H1 (cell line): ENCODE data around the gene JDP2. TPM values are rescaled to one million over a fixed set of nuclear protein-coding genes. Genes with fewer than 3 reads are reported as not detected.
A peak's percentile ranks its signal among the peaks of the same experiment; 100 is the strongest.

Experiments
- CTCF ChIA-PET: fragments of 300-600 bp; sonication (Branson Sonifier 250); formaldehyde crosslinking; loops from one replicate; lab custom pipeline; 2021; ENCODE audit not compliant: partially characterized antibody; lab: Charles Lee
- POLR2A ChIA-PET: fragments of 300-600 bp; sonication (Branson Sonifier 250); formaldehyde crosslinking; loops from one replicate; lab custom pipeline; 2021; ENCODE audit warnings: inconsistent platforms; ENCODE audit not compliant: partially characterized antibody; lab: Charles Lee
- DNase-seq, 2 experiments: peaks; one replicate each; pipeline versions ENCODE4 v3.0.0 to v3.0.0-alpha.2; 2010 to 2022; ENCODE audit warnings: low spot score in 2 of 2, low read depth in 1 of 2, mixed read lengths in 1 of 2
- FAIRE-seq: peaks from 2 replicates; lab custom pipeline; 2011; peaks lifted over from hg19 to GRCh38; lab: Jason Lieb, UNC
- H2AFZ ChIP-seq: 2 replicates; pipeline ENCODE4 v1.8.1; 2012; ENCODE audit warnings: low read length, inconsistent platforms
- H2AK5ac ChIP-seq: 2 replicates; pipeline ENCODE4 v1.6.1; 2013; ENCODE audit warnings: low read depth, low read length
- H2BK120ac ChIP-seq: replicated peaks from 2 replicates; pipeline ENCODE3; 2013; ENCODE audit warnings: low read depth, low read length, inconsistent platforms
- H2BK12ac ChIP-seq: 2 replicates; pipeline ENCODE4 v1.6.1; 2013; ENCODE audit warnings: low read depth, low read length
- H2BK15ac ChIP-seq: 2 replicates; pipeline ENCODE4 v1.6.1; 2013; ENCODE audit warnings: low read length
- H2BK20ac ChIP-seq: 2 replicates; pipeline ENCODE4 v1.6.1; 2013; ENCODE audit warnings: low read length
- H2BK5ac ChIP-seq: 2 replicates; pipeline ENCODE4 v1.6.1; 2013; ENCODE audit warnings: low read depth, low read length
- H3K14ac ChIP-seq: 2 replicates; pipeline ENCODE4 v1.6.1; 2013; ENCODE audit warnings: inconsistent platforms; ENCODE audit not compliant: insufficient read length
- H3K18ac ChIP-seq: 2 replicates; pipeline ENCODE4 v1.6.1; 2013; ENCODE audit warnings: low read length; ENCODE audit errors: extremely low read depth
- H3K23ac ChIP-seq: 2 replicates; pipeline ENCODE4 v1.6.1; 2013; ENCODE audit warnings: inconsistent platforms; ENCODE audit not compliant: insufficient read length
- H3K23me2 ChIP-seq: 2 replicates; pipeline ENCODE4 v1.6.1; 2013; ENCODE audit warnings: low read depth, low read length
- H3K27ac ChIP-seq: 2 replicates; pipeline ENCODE4 v1.6.1; 2011; ENCODE audit warnings: low read depth, low read length, inconsistent platforms
- H3K27me3 ChIP-seq, 4 experiments: replicated peaks in 1 of 4; 1 replicate in 1 of 4; 2 replicates in 3 of 4; pipeline versions ENCODE4 v1.6.1 to v1.8.1; 2011 to 2013; ENCODE audit warnings: low read length in 3 of 4, mild to moderate bottlenecking in 3 of 4, inconsistent platforms in 2 of 4, mixed read lengths in 2 of 4, moderate library complexity in 1 of 4; ENCODE audit not compliant: control insufficient read depth in 3 of 4, insufficient read depth in 3 of 4; ENCODE audit errors: extremely low read depth in 1 of 4
- H3K36me3 ChIP-seq, 4 experiments: 2 replicates each; pipeline versions ENCODE4 v1.6.1 to v1.8.1; 2011 to 2013; ENCODE audit warnings: mild to moderate bottlenecking in 4 of 4, low read length in 3 of 4, moderate library complexity in 2 of 4, control low read depth in 1 of 4, inconsistent platforms in 1 of 4; ENCODE audit not compliant: insufficient read depth in 4 of 4, control insufficient read depth in 2 of 4
- H3K4ac ChIP-seq: replicated peaks from 2 replicates; pipeline ENCODE3; 2013; ENCODE audit warnings: low read length, low read depth, mixed read lengths, inconsistent platforms; ENCODE audit not compliant: insufficient read length
- H3K4me1 ChIP-seq, 4 experiments: replicated peaks in 1 of 4; 1 replicate in 1 of 4; 2 replicates in 3 of 4; pipeline versions ENCODE4 v1.6.1 to v1.8.1; 2011 to 2013; ENCODE audit warnings: low read length in 3 of 4, inconsistent platforms in 2 of 4, mixed read lengths in 1 of 4; ENCODE audit not compliant: insufficient read depth in 4 of 4, control insufficient read depth in 3 of 4
- H3K4me2 ChIP-seq, 2 experiments: 2 replicates each; pipeline versions ENCODE4 v1.6.1 to v1.8.1; 2011 to 2013; ENCODE audit warnings: low read depth in 2 of 2, low read length in 2 of 2, control low read depth in 1 of 2, inconsistent platforms in 1 of 2, mild to moderate bottlenecking in 1 of 2; ENCODE audit not compliant: insufficient read depth in 1 of 2
- H3K4me3 ChIP-seq, 4 experiments: fragments of 200-600, 300-600 bp in 1 of 4; sonication (generic), shearing (Covaris generic), sonication (Bioruptor Twin) in 1 of 4; 2 replicates each; pipeline versions ENCODE4 v1.5.1 to v1.8.1; 2011 to 2016; ENCODE audit warnings: low read length in 4 of 4, low read depth in 3 of 4, control low read depth in 2 of 4, inconsistent platforms in 2 of 4, mild to moderate bottlenecking in 2 of 4, mixed read lengths in 1 of 4, moderate library complexity in 1 of 4; ENCODE audit not compliant: insufficient read depth in 2 of 4; ENCODE audit errors: extremely low read depth in 1 of 4
- H3K56ac ChIP-seq: replicated peaks from 2 replicates; pipeline ENCODE3; 2013; ENCODE audit warnings: low read depth, mild to moderate bottlenecking, mixed read lengths, low read length, inconsistent platforms; ENCODE audit not compliant: insufficient read length
- H3K79me1 ChIP-seq: 2 replicates; pipeline ENCODE4 v1.6.1; 2013; ENCODE audit warnings: low read depth, low read length, control low read depth
- H3K79me2 ChIP-seq, 2 experiments: 2 replicates each; pipeline versions ENCODE4 v1.6.1 to v1.8.1; 2012 to 2013; ENCODE audit warnings: low read length in 2 of 2, mild to moderate bottlenecking in 2 of 2, inconsistent platforms in 1 of 2; ENCODE audit not compliant: insufficient read depth in 2 of 2, control insufficient read depth in 1 of 2
- H3K9ac ChIP-seq, 4 experiments: replicated peaks in 1 of 4; 1 replicate in 1 of 4; 2 replicates in 3 of 4; pipeline versions ENCODE4 v1.6.1 to v1.8.1; 2011 to 2013; ENCODE audit warnings: low read depth in 3 of 4, low read length in 3 of 4, control low read depth in 2 of 4, mild to moderate bottlenecking in 2 of 4, moderate library complexity in 2 of 4, inconsistent platforms in 1 of 4; ENCODE audit errors: extremely low read depth in 1 of 4
- H3K9me3 ChIP-seq, 2 experiments: 2 replicates each; pipeline versions ENCODE4 v1.6.1 to v1.8.1; 2012 to 2013; ENCODE audit warnings: mild to moderate bottlenecking in 2 of 2, moderate library complexity in 2 of 2, control low read depth in 1 of 2, inconsistent platforms in 1 of 2, low read depth in 1 of 2, low read length in 1 of 2, mixed read lengths in 1 of 2; ENCODE audit not compliant: insufficient read depth in 2 of 2
- H4K20me1 ChIP-seq, 2 experiments: replicated peaks in 1 of 2; 2 replicates each; pipeline versions ENCODE3 to v1.8.1; 2011 to 2013; ENCODE audit warnings: inconsistent platforms in 2 of 2, low read length in 2 of 2, mild to moderate bottlenecking in 1 of 2; ENCODE audit not compliant: insufficient read depth in 2 of 2, control insufficient read depth in 1 of 2
- H4K5ac ChIP-seq: 2 replicates; pipeline ENCODE4 v1.6.1; 2013; ENCODE audit warnings: low read length, low read depth, mixed read lengths, inconsistent platforms; ENCODE audit not compliant: insufficient read length
- H4K8ac ChIP-seq: 2 replicates; pipeline ENCODE4 v1.8.0; 2013; ENCODE audit warnings: mild to moderate bottlenecking, moderate library complexity, low read length, inconsistent platforms; ENCODE audit not compliant: insufficient read depth; ENCODE audit errors: extremely low read depth
- H4K91ac ChIP-seq: replicated peaks from 2 replicates; pipeline ENCODE3; 2013; ENCODE audit warnings: low read length, mixed read lengths, inconsistent platforms; ENCODE audit not compliant: insufficient read length
- CTCF ChIP-seq, 3 experiments: IDR thresholded peaks; 1 replicate in 2 of 3; 2 replicates in 1 of 3; pipeline versions ENCODE4 v1.5.1 to v1.6.1; 2011; ENCODE audit warnings: low read length in 3 of 3, mild to moderate bottlenecking in 3 of 3, inconsistent platforms in 2 of 3, low read depth in 1 of 3, moderate library complexity in 1 of 3; ENCODE audit not compliant: insufficient read depth in 1 of 3; ENCODE audit errors: control extremely low read depth in 1 of 3
- RAD21 ChIP-seq, 2 experiments: IDR thresholded peaks in 1 of 2; conservative IDR thresholded peaks in 1 of 2; 2 replicates each; pipeline ENCODE4 v1.6.1; 2011; ENCODE audit warnings: low read depth in 2 of 2, low read length in 2 of 2, improper control_type of control experiment in 1 of 2, inconsistent platforms in 1 of 2, mild to moderate bottlenecking in 1 of 2, moderate library complexity in 1 of 2
- WGBS, 2 experiments: shearing (Covaris generic) in 1 of 2; methylation state at CpG; one replicate each; pipeline versions ENCODE4 v1.1.6 to v1.1.7; 2013 to 2015; ENCODE audit warnings: low lambda C conversion rate in 2 of 2, mixed read lengths in 2 of 2, inconsistent platforms in 1 of 2, low coverage in 1 of 2, missing lambda C conversion rate in 1 of 2; ENCODE audit not compliant: insufficient replicate concordance in 2 of 2, insufficient coverage in 1 of 2, insufficient read length in 1 of 2; ENCODE audit errors: extremely low coverage in 1 of 2, missing lambda C conversion rate in 1 of 2; 5-methylcytosine and 5-hydroxymethylcytosine counted together
- polyA plus RNA-seq, 7 experiments: library from polyadenylated mRNA; depleted of rRNA in 3 of 7; stranded (reverse) in 5 of 7; unstranded in 2 of 7; fragments of >200 nt in 5 of 7; fragments of 200-250 nt in 2 of 7; gene quantifications; 1 replicate in 5 of 7; 2 replicates in 1 of 7; 4 replicates in 1 of 7; pipeline versions ENCODE4 v1.2.1 to v1.2.3, GENCODE V29; 2011 to 2013; ENCODE audit warnings: missing spikeins in 2 of 7, mixed read lengths in 2 of 7
- total RNA-seq: library from RNA; stranded (reverse); fragmentation: NEBNext Ultra II Directional; extraction: Animal tissue kit (Norgen Biotek cat#: 25700); gene quantifications from 2 replicates; pipeline ENCODE4 v1.2.1, GENCODE V29; 2021

The JDP2 gene
- total and polyA plus RNA-seq, 2 of the 8 experiments (the other 6 are each of a cell fraction or from before 2014, with no cell fraction given): 8.9 to 27.2 TPM

- Histone ChIP-seq H2BK20ac (no peak overlapping the region), H3K4ac (no peak overlapping the region), H2BK15ac (no peak overlapping the region), H4K5ac (no peak overlapping the region), H3K4me2 (no peak overlapping the region), H2BK120ac (no peak overlapping the region), H2BK5ac (no peak overlapping the region), H3K4me3 (no peak overlapping the region), H3K23me2 (peaks cover 3% of the 10 kb centered on the region; the same call in 1 of the 2 replicates), H2AFZ (no peak overlapping the region), H3K27ac (no peak overlapping the region), H4K20me1 (no peaks in the 10 kb centered on the region), H3K4me1 (peaks cover 0 to 10% (median 3%) of the 10 kb centered on the region in 4 experiments; a peak in 4 of 7 replicates), H3K79me1 (no peaks in the 10 kb centered on the region), H3K23ac (no peak overlapping the region), H2BK12ac (0 out of 2 replicates have a peak overlapping the region, but pooled peaks have one; percentile 33), H4K8ac (no peak overlapping the region), H3K36me3 (no peaks in the 10 kb centered on the region), H4K91ac (peak overlapping the region; percentile 37), H2AK5ac (no peak overlapping the region), H3K27me3 (no peaks in the 10 kb centered on the region), H3K9me3 (no peaks in the 10 kb centered on the region), H3K56ac (no peak overlapping the region), H3K14ac (no peak overlapping the region), H3K18ac (no peak overlapping the region), H3K9ac (no peak overlapping the region), H3K79me2 (no peaks in the 10 kb centered on the region)
- no peak for FAIRE-seq
- POLR2A ChIA-PET: interaction anchor here (0.6 kb wide), 2 partner anchors 26 to 211 kb away, joined by 3 read pairs; no protein-coding TSS in a partner anchor
- no peak for TF ChIP-seq CTCF (IDR thresholded peaks at IDR 0.05; ENCODE audit: control extremely low read depth in 1 of 3, insufficient read depth in 1 of 3, low read depth in 1 of 3, low read length in 3 of 3)
- TF ChIP-seq RAD21 (IDR thresholded peaks at IDR 0.05 in 1 of 2, conservative IDR thresholded peaks at IDR 0.05 in 1 of 2; ENCODE audit: low read depth in 2 of 2, low read length in 2 of 2): 0 out of 4 replicates have a peak, but pooled peaks of 1 of the 2 experiments have one; percentile 6
- DNase-seq: no peak
- CTCF ChIA-PET: interaction anchor here (0.7 kb wide), 1 partner anchor 83 kb away, joined by 3 read pairs; no protein-coding TSS in a partner anchor
- 80% methylated on average over 4 of the region's 4 CpGs; no CpG with 5 or more reads in 1 of the 2 experiments for WGBS, 2 experiments
Observed at GRCh38 chr14:75379246-75379929, 48.4 kb upstream of the JDP2 start.
